H1 (cell line): ENCODE results near the gene CLDN25.

Source experiments
- BRCA1 ChIP-seq: IDR thresholded peaks from 2 replicates; pipeline ENCODE4 v1.6.1; 2012; ENCODE audit warnings: low read depth, low read length, improper control_type of control experiment
- CEBPB ChIP-seq: IDR thresholded peaks from 2 replicates; pipeline ENCODE4 v1.6.1; 2012; ENCODE audit warnings: low read depth, low read length
- CHD1 ChIP-seq: IDR thresholded peaks from 2 replicates; pipeline ENCODE4 v1.6.1; 2012; ENCODE audit warnings: low read depth, low read length, improper control_type of control experiment
- CHD2 ChIP-seq: IDR thresholded peaks from 2 replicates; pipeline ENCODE4 v1.6.1; 2012; ENCODE audit warnings: low read length, improper control_type of control experiment
- CTCF ChIP-seq, 3 experiments: IDR thresholded peaks; 1 replicate in 2 of 3; 2 replicates in 1 of 3; pipeline versions ENCODE4 v1.5.1 to v1.6.1; 2011; ENCODE audit warnings: low read length in 3 of 3, mild to moderate bottlenecking in 3 of 3, inconsistent platforms in 2 of 3, low read depth in 1 of 3, moderate library complexity in 1 of 3; ENCODE audit not compliant: insufficient read depth in 1 of 3; ENCODE audit errors: control extremely low read depth in 1 of 3
- JUN ChIP-seq: IDR thresholded peaks from 2 replicates; pipeline ENCODE4 v1.6.1; 2011; ENCODE audit warnings: low read depth, mild to moderate bottlenecking, improper control_type of control experiment, low read length
- KDM1A ChIP-seq: fragments of 200-600, 300-600 bp; sonication (generic); IDR thresholded peaks from 2 replicates; pipeline ENCODE4 v1.7.1; 2016; ENCODE audit warnings: mild to moderate bottlenecking, low read length, borderline replicate concordance
- POLR2A ChIP-seq, 2 experiments: IDR thresholded peaks; 1 replicate in 1 of 2; 2 replicates in 1 of 2; pipeline ENCODE4 v1.6.1; 2011; ENCODE audit warnings: low read depth in 2 of 2, low read length in 2 of 2, mild to moderate bottlenecking in 2 of 2; ENCODE audit errors: control extremely low read depth in 1 of 2
- POLR2AphosphoS5 ChIP-seq: IDR thresholded peaks from 2 replicates; pipeline ENCODE4 v1.6.1; 2011; ENCODE audit warnings: low read depth, low read length
- RFX5 ChIP-seq: IDR thresholded peaks from 2 replicates; pipeline ENCODE4 v1.6.1; 2011; ENCODE audit warnings: low read depth, low read length, improper control_type of control experiment, borderline replicate concordance
- RNF2 ChIP-seq: fragments of 200-900, 300-1000 bp; sonication (generic); IDR thresholded peaks from 2 replicates; pipeline ENCODE4 v1.7.1; 2016; ENCODE audit warnings: borderline replicate concordance, low read depth, mild to moderate bottlenecking, antibody characterized with exemption, low read length; ENCODE audit not compliant: poor library complexity, severe bottlenecking; ENCODE audit errors: missing control alignments
- RXRA ChIP-seq: IDR thresholded peaks from 2 replicates; pipeline ENCODE4 v1.6.1; 2011; ENCODE audit warnings: low read depth, mild to moderate bottlenecking, low read length, moderate library complexity; ENCODE audit not compliant: insufficient read depth
- SP1 ChIP-seq: IDR thresholded peaks from 2 replicates; pipeline ENCODE4 v1.6.1; 2011; ENCODE audit warnings: low read depth, low read length
- SP4 ChIP-seq: IDR thresholded peaks from 2 replicates; pipeline ENCODE4 v1.6.1; 2012; ENCODE audit warnings: low read length, inconsistent platforms

- TF ChIP-seq CHD2 (no peak), SP4 (no peak), SP1 (no peak), CEBPB (no peak), KDM1A (no peak), CTCF (IDR thresholded peaks at IDR 0.05; ENCODE audit: control extremely low read depth in 1 of 3, insufficient read depth in 1 of 3, low read depth in 1 of 3, low read length in 3 of 3) (no peak), BRCA1 (no peak), CHD1 (no peak), RFX5 (no peak), RXRA (no peak), JUN (no peak), POLR2AphosphoS5 (no peak), POLR2A (IDR thresholded peaks at IDR 0.05; ENCODE audit: control extremely low read depth in 1 of 2, low read depth in 2 of 2, low read length in 2 of 2) (no peak), RNF2 (no peak)
Observed at GRCh38 chr11:113814181-113814580, 34.6 kb downstream of the CLDN25 start.
